Naive thymus-derived CD4-positive, alpha-beta T cell (primary cell): ENCODE results near the gene MTARC1. TPM values are rescaled to one million over a fixed set of nuclear protein-coding genes. Genes with fewer than 3 reads are reported as not detected.

ENCODE experiments used
- ATAC-seq: fragments of 150-1000 bp; cut with Tn5 transposase; 2 replicates; pipeline ENCODE4 v1.10.0; 2021; ENCODE audit warnings: mild to moderate bottlenecking, moderate library complexity
- CTCF ChIA-PET: fragments of 350-600 bp; sonication (Branson Sonifier 250); formaldehyde crosslinking; loops from one replicate; lab custom pipeline; 2021; ENCODE audit warnings: antibody characterized with exemption; lab: Charles Lee
- POLR2A ChIA-PET: fragments of 350-600 bp; sonication (Branson Sonifier 250); formaldehyde crosslinking; loops from one replicate; lab custom pipeline; 2021; ENCODE audit warnings: antibody characterized with exemption, inconsistent platforms; lab: Charles Lee
- DNase-seq, 9 donors: peaks; one replicate each; pipeline versions ENCODE4 v3.0.0 to v3.0.0-alpha.2; 2020 to 2022; ENCODE audit warnings: mixed read lengths in 1 of 9
- H3K27ac ChIP-seq: one replicate; pipeline ENCODE4 v1.7.0; 2013; ENCODE audit warnings: mild to moderate bottlenecking, low read depth, low read length, moderate library complexity
- H3K27me3 ChIP-seq, 2 donors: one replicate each; pipeline ENCODE4 v1.7.0; 2013; ENCODE audit warnings: low read length in 2 of 2, mild to moderate bottlenecking in 2 of 2, moderate library complexity in 2 of 2; ENCODE audit not compliant: control insufficient read depth in 2 of 2, insufficient read depth in 2 of 2
- H3K36me3 ChIP-seq, 3 experiments: 1 replicate in 2 of 3; 2 replicates in 1 of 3; pipeline ENCODE4 v1.7.0; 2013; ENCODE audit warnings: low read length in 3 of 3, mild to moderate bottlenecking in 3 of 3, moderate library complexity in 1 of 3; ENCODE audit not compliant: insufficient read depth in 3 of 3, control insufficient read depth in 2 of 3
- H3K4me1 ChIP-seq, 2 donors: one replicate each; pipeline ENCODE4 v1.7.0; 2013; ENCODE audit warnings: low read length in 2 of 2, mild to moderate bottlenecking in 2 of 2, moderate library complexity in 1 of 2; ENCODE audit not compliant: control insufficient read depth in 2 of 2, insufficient read depth in 2 of 2
- H3K4me3 ChIP-seq: 2 replicates; pipeline ENCODE4 v1.7.0; 2013; ENCODE audit warnings: mild to moderate bottlenecking, low read length
- H3K9me3 ChIP-seq, 3 experiments: 1 replicate in 2 of 3; 2 replicates in 1 of 3; pipeline ENCODE4 v1.7.0; 2013; ENCODE audit warnings: low read length in 3 of 3; ENCODE audit not compliant: control insufficient read depth in 2 of 3
- H3K27ac Mint-ChIP-seq, 9 donors: one replicate each; pipeline ENCODE4 v1.8.0; 2020 to 2022; ENCODE audit warnings: mixed read lengths in 9 of 9, mild to moderate bottlenecking in 8 of 9, moderate library complexity in 5 of 9, inconsistent platforms in 2 of 9
- H3K27me3 Mint-ChIP-seq, 5 donors: one replicate each; pipeline ENCODE4 v1.8.0; 2021 to 2022; ENCODE audit warnings: mixed read lengths in 5 of 5, mild to moderate bottlenecking in 1 of 5
- H3K36me3 Mint-ChIP-seq, 5 donors: one replicate each; pipeline ENCODE4 v1.8.0; 2020 to 2022; ENCODE audit warnings: mixed read lengths in 5 of 5, mild to moderate bottlenecking in 3 of 5, inconsistent platforms in 1 of 5
- H3K4me1 Mint-ChIP-seq, 7 donors: one replicate each; pipeline ENCODE4 v1.8.0; 2020 to 2022; ENCODE audit warnings: mixed read lengths in 7 of 7, mild to moderate bottlenecking in 3 of 7, inconsistent platforms in 1 of 7
- H3K4me3 Mint-ChIP-seq, 10 donors: one replicate each; pipeline ENCODE4 v1.8.0; 2020 to 2022; ENCODE audit warnings: mild to moderate bottlenecking in 10 of 10, mixed read lengths in 10 of 10, moderate library complexity in 6 of 10, inconsistent platforms in 2 of 10
- H3K9me3 Mint-ChIP-seq, 11 donors: one replicate each; pipeline ENCODE4 v1.8.0; 2020 to 2022; ENCODE audit warnings: mixed read lengths in 11 of 11, mild to moderate bottlenecking in 4 of 11, inconsistent platforms in 1 of 11, moderate library complexity in 1 of 11
- intact Hi-C, 2 donors: fragments of 100-400 bp; cut with micrococcal nuclease; formaldehyde crosslinking; loops; one replicate each; pipeline ENCODE4 v1.15.1; 2023
- polyA plus RNA-seq, 2 donors: library from polyadenylated mRNA; unstranded; fragments of 300-500 nt; fragmentation: Illumina TruSeq; gene quantifications; one replicate each; pipeline ENCODE4 v1.2.3, GENCODE V29; 2021
- total RNA-seq, 6 experiments: library from RNA in 5 of 6; stranded (reverse) in 5 of 6; gene quantifications; 1 replicate in 5 of 6; 2 replicates in 1 of 6; pipeline ENCODE4 v1.2.3 and lab custom pipeline; 2021 to 2026

MTARC1 gene
- total and polyA plus RNA-seq, 7 experiments from 2014 or later, result 1.1 to 14.5 TPM; not detected in 5

DNA sequence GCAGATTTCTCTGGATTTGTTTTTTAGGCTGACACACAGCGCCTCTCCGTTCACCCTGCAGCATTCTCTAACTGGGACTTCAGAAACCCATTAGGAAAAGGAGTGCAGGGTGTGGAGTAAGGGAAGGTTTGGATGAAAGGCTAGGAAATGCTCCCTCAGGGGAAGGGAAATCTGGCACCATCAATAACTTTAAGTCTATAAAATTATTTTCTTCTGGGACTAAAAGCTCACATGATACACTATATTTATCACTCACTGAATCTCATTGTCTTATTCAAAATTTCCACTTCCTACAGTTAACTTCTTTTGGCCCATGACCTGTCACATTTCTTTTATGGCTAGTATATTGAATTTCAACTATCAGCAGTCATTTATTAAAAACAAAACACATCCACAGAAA, 46.7 kb downstream of the MTARC1 start:
- ATAC-seq (no peak), DNase-seq (no peak)
- no peak overlapping the region for H3K4me3 Mint-ChIP-seq
- H3K36me3 Mint-ChIP-seq, result peaks cover 0 to 3% (median 0%) of the 10 kb centered on the region in 5 donors
- no peak overlapping the region for H3K4me3 ChIP-seq
- POLR2A ChIA-PET, result no interaction called here
- intact Hi-C loops, result no loop called here
- CTCF ChIA-PET, result no interaction called here
- no peak overlapping the region for H3K27ac ChIP-seq
- no peaks in the 10 kb centered on the region for H3K9me3 ChIP-seq
- H3K4me1 Mint-ChIP-seq, result no peaks in the 10 kb centered on the region
- H3K4me1 ChIP-seq, result no peaks in the 10 kb centered on the region
- H3K36me3 ChIP-seq, result no peaks in the 10 kb centered on the region
- no peak overlapping the region for H3K27ac Mint-ChIP-seq
- no peaks in the 10 kb centered on the region for H3K27me3 ChIP-seq
- peaks cover 2 to 36% (median 32%) of the 10 kb centered on the region in 5 donors for H3K27me3 Mint-ChIP-seq
- H3K9me3 Mint-ChIP-seq, result peaks cover 0 to 9% (median 0%) of the 10 kb centered on the region in 11 donors

- H3K4me1 ChIP-seq, result no peaks in the 10 kb centered on the region
- ChIA-PET POLR2A (no interaction called here), CTCF (no interaction called here)
- H3K27ac ChIP-seq, result no peak overlapping the region
- DNase-seq, result no peak
- Mint-ChIP-seq H3K4me1 (no peaks in the 10 kb centered on the region), H3K27me3 (peaks cover 2 to 35% (median 29%) of the 10 kb centered on the region in 5 donors), H3K36me3 (peaks cover 0 to 3% (median 0%) of the 10 kb centered on the region in 5 donors), H3K9me3 (peaks cover 0 to 9% (median 0%) of the 10 kb centered on the region in 11 donors), H3K27ac (no peak overlapping the region), H3K4me3 (no peak overlapping the region)
- no peaks in the 10 kb centered on the region for H3K27me3 ChIP-seq
- H3K9me3 ChIP-seq, result no peaks in the 10 kb centered on the region
- H3K36me3 ChIP-seq, result no peaks in the 10 kb centered on the region
- intact Hi-C loops, result no loop called here
- no peak for ATAC-seq
- H3K4me3 ChIP-seq, result no peak overlapping the region
Observed at GRCh38 chr1:220834155-220834870, 47.6 kb downstream of the MTARC1 start.

Other genes starting within 250 kb of the MTARC1 start
- gene C1orf115, start 96.5 kb upstream of the MTARC1 start, total RNA-seq, result 1 to 10 TPM in 4 of 5 experiments, under 1 TPM in 1; 0.17 to 2.1 (median 1.5) TPM
- 1 to 10 TPM; 1.9 to 3.2 TPM for gene C1orf115, start 96.5 kb upstream of the MTARC1 start, polyA plus RNA-seq
- gene MTARC2, start 38.6 kb upstream of the MTARC1 start, total RNA-seq, result 1 to 10 TPM in 1 of 5 experiments, not detected in 4; 1.1 TPM
- gene MTARC2, start 38.6 kb upstream of the MTARC1 start, polyA plus RNA-seq, result not detected
- 10 to 100 TPM in 1 of 5 experiments, 1 to 10 TPM in 2, under 1 TPM in 1, not detected in 1; 0.27 to 11.0 (median 2.1) TPM for gene HLX, start 92.5 kb downstream of the MTARC1 start, total RNA-seq
- not detected for gene HLX, start 92.5 kb downstream of the MTARC1 start, polyA plus RNA-seq